Endothelial cell of umbilical vein (primary cell): ENCODE measurements around the gene ARF5. TPM values are rescaled to one million over a fixed set of nuclear protein-coding genes. Genes with fewer than 3 reads are reported as not detected.

Experiments used
- BruUV-seq: library from RNA; stranded (reverse); fragments of 400-500 nt; replicated peaks from 2 replicates; lab custom pipeline; 2021; lab: Mats Ljungman, UMichigan
- CTCF ChIA-PET: fragments of 300-600, 350-600 bp; sonication (Branson Sonifier 250); formaldehyde crosslinking; loops from one replicate; lab custom pipeline; 2021; ENCODE audit warnings: antibody characterized with exemption, inconsistent platforms; lab: Charles Lee
- POLR2A ChIA-PET: fragments of 300-600, 350-600 bp; sonication (Branson Sonifier 250); formaldehyde crosslinking; loops from one replicate; lab custom pipeline; 2021; ENCODE audit warnings: antibody characterized with exemption, inconsistent platforms; lab: Charles Lee
- DNase-seq: peaks from one replicate; pipeline ENCODE4 v3.0.0-alpha.2; 2011; ENCODE audit warnings: low read depth, low spot score
- FAIRE-seq: peaks from 2 replicates; lab custom pipeline; 2011; peaks lifted over from hg19 to GRCh38; lab: Jason Lieb, UNC
- H2AFZ ChIP-seq: 2 replicates; pipeline ENCODE4 v1.6.0; 2012; ENCODE audit warnings: low read depth, low read length, control low read depth, inconsistent platforms
- H3K27ac ChIP-seq: 2 replicates; pipeline ENCODE4 v1.5.1; 2011; ENCODE audit warnings: low read depth, mild to moderate bottlenecking, control low read depth, low read length, moderate library complexity; ENCODE audit not compliant: insufficient read depth
- H3K27me3 ChIP-seq, 2 experiments: 2 replicates each; pipeline versions ENCODE4 v1.6.0 to v1.6.1; 2011; ENCODE audit warnings: low read length in 2 of 2, mixed read lengths in 1 of 2; ENCODE audit not compliant: control insufficient read depth in 2 of 2, insufficient read depth in 2 of 2
- H3K36me3 ChIP-seq, 2 experiments: 2 replicates in 1 of 2; 3 replicates in 1 of 2; pipeline ENCODE4 v1.5.1; 2011; ENCODE audit warnings: low read length in 2 of 2, mild to moderate bottlenecking in 1 of 2, moderate library complexity in 1 of 2; ENCODE audit not compliant: control insufficient read depth in 2 of 2, insufficient read depth in 2 of 2; ENCODE audit errors: extremely low read depth in 1 of 2
- H3K4me1 ChIP-seq: 3 replicates; pipeline ENCODE4 v1.5.1; 2011; ENCODE audit warnings: mild to moderate bottlenecking, low read length; ENCODE audit not compliant: control insufficient read depth, insufficient read depth; ENCODE audit errors: extremely low read depth
- H3K4me2 ChIP-seq: 2 replicates; pipeline ENCODE4 v1.6.1; 2011; ENCODE audit warnings: low read length, control low read depth, mixed read lengths; ENCODE audit not compliant: insufficient read depth
- H3K4me3 ChIP-seq, 3 experiments: fragments of 200-600 bp in 1 of 3; sonication (generic), shearing (Covaris generic) in 1 of 3; replicated peaks in 1 of 3; 2 replicates each; pipeline ENCODE4 v1.5.1; 2011 to 2016; ENCODE audit warnings: control low read depth in 3 of 3, low read length in 3 of 3, mild to moderate bottlenecking in 2 of 3, inconsistent platforms in 1 of 3, low read depth in 1 of 3, moderate library complexity in 1 of 3; ENCODE audit not compliant: insufficient read depth in 1 of 3
- H3K79me2 ChIP-seq: 2 replicates; pipeline ENCODE4 v1.6.0; 2012; ENCODE audit warnings: low read length, inconsistent platforms; ENCODE audit not compliant: control insufficient read depth, insufficient read depth
- H3K9ac ChIP-seq: replicated peaks from 2 replicates; pipeline ENCODE3; 2011; ENCODE audit warnings: low read length, control low read depth; ENCODE audit not compliant: insufficient read depth; ENCODE audit errors: extremely low read depth
- H3K9me1 ChIP-seq: replicated peaks from 3 replicates; pipeline ENCODE4 v1.6.0; 2011; ENCODE audit warnings: mild to moderate bottlenecking, low read length; ENCODE audit not compliant: control insufficient read depth, insufficient read depth; ENCODE audit errors: extremely low read depth
- H3K9me3 ChIP-seq: replicated peaks from 2 replicates; pipeline ENCODE4 v1.5.1; 2012; ENCODE audit warnings: low read length, inconsistent platforms; ENCODE audit not compliant: control insufficient read depth, insufficient read depth
- H4K20me1 ChIP-seq: replicated peaks from 2 replicates; pipeline ENCODE3; 2011; ENCODE audit warnings: mild to moderate bottlenecking, low read length; ENCODE audit not compliant: control insufficient read depth, insufficient read depth; ENCODE audit errors: extremely low read depth
- EZH2 ChIP-seq: IDR thresholded peaks from 2 replicates; pipeline ENCODE4 v1.6.1; 2012; ENCODE audit warnings: borderline replicate concordance, low read depth, mild to moderate bottlenecking, moderate library complexity, low read length, inconsistent platforms; ENCODE audit not compliant: severe bottlenecking
- FOS ChIP-seq: IDR thresholded peaks from 2 replicates; pipeline ENCODE4 v1.6.1; 2011; ENCODE audit warnings: mild to moderate bottlenecking, low read length, moderate library complexity, borderline replicate concordance; ENCODE audit not compliant: insufficient read depth
- GATA2 ChIP-seq: IDR thresholded peaks from 2 replicates; pipeline ENCODE4 v1.7.0; 2011; ENCODE audit warnings: low read depth, mild to moderate bottlenecking, moderate library complexity, mixed read lengths, low read length; ENCODE audit not compliant: insufficient read length, insufficient read depth
- JUN ChIP-seq: IDR thresholded peaks from 2 replicates; pipeline ENCODE4 v1.6.1; 2011; ENCODE audit warnings: borderline replicate concordance, low read depth; ENCODE audit not compliant: insufficient read length, insufficient read depth
- MYC ChIP-seq: IDR thresholded peaks from one replicate; pipeline ENCODE4 v1.6.1; 2011; ENCODE audit warnings: mild to moderate bottlenecking, low read depth, low read length
- POLR2A ChIP-seq: IDR thresholded peaks from 2 replicates; pipeline ENCODE4 v1.6.1; 2012; ENCODE audit warnings: low read depth, mild to moderate bottlenecking, control low read depth, low read length
- POLR2AphosphoS5 ChIP-seq: IDR thresholded peaks from 2 replicates; pipeline ENCODE4 v1.6.1; 2012; ENCODE audit warnings: low read depth, mild to moderate bottlenecking, control low read depth, low read length, moderate library complexity; ENCODE audit not compliant: insufficient read depth
- dilution Hi-C: fragments of 300-500 bp; cut with MboI; formaldehyde crosslinking; loops from one replicate; pipeline ENCODE4 v1.15.0; 2019; ENCODE audit warnings: low sequenced_read_pairs; ENCODE audit not compliant: extremely low pct_ligation_motif_present
- intact Hi-C: fragments of 100-400 bp; cut with micrococcal nuclease; formaldehyde crosslinking; loops from one replicate; pipeline ENCODE4 v1.10.0; 2022
- polyA plus RNA-seq, 4 experiments: library from polyadenylated mRNA; depleted of rRNA in 3 of 4; stranded (reverse) in 3 of 4; unstranded in 1 of 4; fragments of >200 nt; gene quantifications; 2 replicates each; pipeline versions ENCODE4 v1.2.1 to v1.2.3, GENCODE V29; 2011 to 2012; ENCODE audit warnings: missing spikeins in 1 of 4
- total RNA-seq: library from RNA; stranded (reverse); gene quantifications from 2 replicates; pipeline ENCODE4 v1.2.3, GENCODE V29; 2021
- TF ChIP-seq, protein P1 (sequence below): IDR thresholded peaks from 2 replicates; pipeline ENCODE4 v1.6.1; 2011; ENCODE audit not compliant: insufficient read depth, insufficient read length
- TF ChIP-seq, protein P2 (sequence below), 2 donors: IDR thresholded peaks; 1 replicate in 1 of 2; 2 replicates in 1 of 2; pipeline ENCODE4 v1.5.1; 2011; ENCODE audit warnings: low read length in 2 of 2, mild to moderate bottlenecking in 2 of 2, moderate library complexity in 2 of 2, control low read depth in 1 of 2, inconsistent platforms in 1 of 2, low read depth in 1 of 2; ENCODE audit not compliant: insufficient read depth in 1 of 2; ENCODE audit errors: extremely low read depth in 1 of 2

Gene ARF5
- total and polyA plus RNA-seq, 2 donors (not counting 3 experiments of a cell fraction or from before 2014, with no cell fraction given): 122 to 428 TPM

DNA sequence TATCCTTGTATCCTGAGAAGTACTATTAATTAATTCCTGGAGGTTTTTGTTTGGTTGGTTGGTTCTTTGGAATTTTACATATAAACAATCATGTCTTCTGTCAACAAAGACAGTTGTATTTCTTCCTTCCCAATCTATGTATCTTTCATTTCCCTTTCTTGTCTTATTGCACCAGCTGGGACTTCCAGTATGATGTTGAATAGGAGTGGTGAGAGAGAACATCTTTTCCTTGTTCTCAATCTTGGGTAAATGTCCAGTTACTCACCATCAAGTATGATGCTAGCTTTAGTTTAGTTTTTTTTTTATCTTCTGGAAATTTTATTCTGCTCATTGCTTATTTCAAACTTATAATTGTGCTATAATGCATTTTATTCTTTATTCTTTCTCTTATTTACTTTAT is 37.1 kb downstream of the ARF5 start:
- CTCF ChIA-PET: no interaction called here
- dilution Hi-C loops: no loop called here
- FAIRE-seq: no peak

More for the DNA sequence above, 37.1 kb downstream of the ARF5 start:
- Histone ChIP-seq H3K4me2 (no peak overlapping the region), H3K79me2 (no peaks in the 10 kb centered on the region), H3K36me3 (no peaks in the 10 kb centered on the region), H3K9me1 (no peaks in the 10 kb centered on the region), H3K9me3 (no peaks in the 10 kb centered on the region), H3K27ac (no peak overlapping the region), H2AFZ (no peak overlapping the region), H3K27me3 (peaks cover 8 to 33% of the 10 kb centered on the region in 2 experiments), H3K4me1 (no peaks in the 10 kb centered on the region), H3K4me3 (no peak overlapping the region), H4K20me1 (no peaks in the 10 kb centered on the region), H3K9ac (no peak overlapping the region)
- no peak for DNase-seq
- intact Hi-C loops: loop anchor here (10.0 kb wide), 1 partner anchor 121 kb away; no protein-coding TSS in a partner anchor
- POLR2A ChIA-PET: no interaction called here
- BruUV-seq: no TSS peak
- no peak for TF ChIP-seq POLR2A
- TF ChIP-seq FOS: no peak
- TF ChIP-seq EZH2: no peak
- no peak for TF ChIP-seq GATA2
- no peak for TF ChIP-seq POLR2AphosphoS5
- TF ChIP-seq MYC: no peak
- TF ChIP-seq, protein P1, sequence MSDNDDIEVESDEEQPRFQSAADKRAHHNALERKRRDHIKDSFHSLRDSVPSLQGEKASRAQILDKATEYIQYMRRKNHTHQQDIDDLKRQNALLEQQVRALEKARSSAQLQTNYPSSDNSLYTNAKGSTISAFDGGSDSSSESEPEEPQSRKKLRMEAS: no peak
- TF ChIP-seq JUN: no peak
- TF ChIP-seq, protein P2, sequence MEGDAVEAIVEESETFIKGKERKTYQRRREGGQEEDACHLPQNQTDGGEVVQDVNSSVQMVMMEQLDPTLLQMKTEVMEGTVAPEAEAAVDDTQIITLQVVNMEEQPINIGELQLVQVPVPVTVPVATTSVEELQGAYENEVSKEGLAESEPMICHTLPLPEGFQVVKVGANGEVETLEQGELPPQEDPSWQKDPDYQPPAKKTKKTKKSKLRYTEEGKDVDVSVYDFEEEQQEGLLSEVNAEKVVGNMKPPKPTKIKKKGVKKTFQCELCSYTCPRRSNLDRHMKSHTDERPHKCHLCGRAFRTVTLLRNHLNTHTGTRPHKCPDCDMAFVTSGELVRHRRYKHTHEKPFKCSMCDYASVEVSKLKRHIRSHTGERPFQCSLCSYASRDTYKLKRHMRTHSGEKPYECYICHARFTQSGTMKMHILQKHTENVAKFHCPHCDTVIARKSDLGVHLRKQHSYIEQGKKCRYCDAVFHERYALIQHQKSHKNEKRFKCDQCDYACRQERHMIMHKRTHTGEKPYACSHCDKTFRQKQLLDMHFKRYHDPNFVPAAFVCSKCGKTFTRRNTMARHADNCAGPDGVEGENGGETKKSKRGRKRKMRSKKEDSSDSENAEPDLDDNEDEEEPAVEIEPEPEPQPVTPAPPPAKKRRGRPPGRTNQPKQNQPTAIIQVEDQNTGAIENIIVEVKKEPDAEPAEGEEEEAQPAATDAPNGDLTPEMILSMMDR (IDR thresholded peaks at IDR 0.05; ENCODE audit: extremely low read depth in 1 of 2, insufficient read depth in 1 of 2, low read depth in 1 of 2, low read length in 2 of 2): no peak
